GM23248 (cell line): ENCODE results near the gene STOM.

Source experiments
- EZH2 ChIP-seq: fragments of 200-600 bp; sonication (generic); IDR thresholded peaks from 2 replicates; pipeline ENCODE4 v1.6.1; 2018; ENCODE audit warnings: antibody characterized with exemption, mild to moderate bottlenecking; ENCODE audit not compliant: insufficient read depth, poor library complexity, severe bottlenecking
- EZH2phosphoT487 ChIP-seq: fragments of 200-600 bp; sonication (generic); IDR thresholded peaks from 2 replicates; pipeline ENCODE4 v1.6.1; 2018; ENCODE audit warnings: antibody characterized with exemption, moderate library complexity, mild to moderate bottlenecking, low read depth; ENCODE audit not compliant: insufficient read depth

DNA sequence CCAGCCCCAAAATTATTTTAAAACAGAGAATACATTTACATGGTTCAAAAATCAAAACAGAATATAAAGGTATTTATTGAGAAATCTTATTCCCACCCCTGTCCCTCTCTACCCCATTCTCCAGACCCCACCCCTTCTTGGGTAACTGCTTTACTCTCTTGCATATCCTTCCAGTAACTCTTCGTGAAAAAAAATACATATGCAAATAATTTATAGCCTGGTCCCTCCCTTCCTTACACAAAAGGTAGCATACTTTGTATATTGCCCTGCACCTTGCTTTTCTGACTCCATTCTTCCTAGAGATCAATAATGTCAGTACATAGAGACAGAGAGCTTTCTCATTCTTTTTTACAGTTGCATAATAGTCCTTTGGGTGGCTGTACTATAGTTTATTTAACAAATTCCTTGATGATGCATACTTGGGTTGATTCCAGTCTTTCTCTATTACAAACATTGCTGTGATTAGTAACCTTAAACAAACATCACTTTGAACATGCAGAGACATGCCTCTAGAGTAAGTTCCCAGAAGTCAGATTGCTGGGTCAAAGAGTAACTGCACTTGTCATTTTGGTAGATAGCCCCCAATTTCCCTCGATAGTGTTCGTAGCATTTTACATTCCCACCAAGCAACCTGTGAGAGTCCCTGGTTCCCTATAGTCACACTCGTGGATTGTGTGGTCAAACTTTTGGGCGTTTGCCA lies 47.9 kb downstream of the STOM start:
- 0 out of 2 replicates have a peak, but pooled peaks have one; percentile 37 for TF ChIP-seq EZH2phosphoT487
- no peak for TF ChIP-seq EZH2
